ENCODE results near the gene SPATA17. TPM values are rescaled to one million over a fixed set of nuclear protein-coding genes. Genes with fewer than 3 reads are reported as not detected.

The SPATA17 gene
- total and polyA plus RNA-seq, 3 donors from 2014 or later, result 28.8 to 168 (median 36.5) TPM

DNA sequence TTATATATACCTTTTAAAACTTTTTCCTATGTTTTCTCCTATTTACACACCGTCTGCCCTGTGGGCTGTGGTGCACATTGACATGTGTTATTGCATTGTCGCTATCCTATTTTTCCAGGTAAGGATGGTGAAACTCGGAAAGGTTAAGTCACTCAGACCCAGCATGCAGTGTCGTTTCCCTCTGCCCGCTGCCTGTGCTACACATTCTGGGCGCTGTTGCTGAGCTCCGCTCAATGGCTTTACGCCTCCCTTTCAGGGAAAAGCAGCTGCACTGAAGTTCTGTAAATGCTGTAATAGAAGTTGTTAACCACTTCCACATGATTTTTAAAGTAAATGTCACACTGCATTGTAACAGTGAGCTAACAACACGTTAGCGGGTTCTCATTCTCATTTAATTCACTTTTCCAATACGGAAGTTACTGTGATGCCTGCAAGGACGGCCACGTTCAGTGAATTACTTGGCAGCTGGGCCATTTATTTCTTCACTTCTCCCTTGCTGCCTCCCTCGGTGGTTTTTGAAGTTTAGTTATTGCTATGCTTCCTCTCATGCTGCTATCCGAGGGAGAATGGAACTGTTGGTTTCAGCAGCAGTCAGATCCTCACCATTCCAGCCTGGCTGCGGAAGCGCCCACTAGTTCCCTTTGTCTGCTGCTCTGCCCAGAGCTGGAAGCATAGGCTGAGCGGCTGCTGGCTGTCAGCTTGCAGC is 288.7 kb downstream of the SPATA17 start:
- H3K36me3 ChIP-seq (ENCODE audit: low read depth, missing control alignments), result no peaks in the 10 kb centered on the region
- H3K27ac ChIP-seq, result no peak overlapping the region
- WGBS, 2 donors, result 50 to 65% methylated on average over 18 of the region's 18 CpGs
- TF ChIP-seq, protein P1, sequence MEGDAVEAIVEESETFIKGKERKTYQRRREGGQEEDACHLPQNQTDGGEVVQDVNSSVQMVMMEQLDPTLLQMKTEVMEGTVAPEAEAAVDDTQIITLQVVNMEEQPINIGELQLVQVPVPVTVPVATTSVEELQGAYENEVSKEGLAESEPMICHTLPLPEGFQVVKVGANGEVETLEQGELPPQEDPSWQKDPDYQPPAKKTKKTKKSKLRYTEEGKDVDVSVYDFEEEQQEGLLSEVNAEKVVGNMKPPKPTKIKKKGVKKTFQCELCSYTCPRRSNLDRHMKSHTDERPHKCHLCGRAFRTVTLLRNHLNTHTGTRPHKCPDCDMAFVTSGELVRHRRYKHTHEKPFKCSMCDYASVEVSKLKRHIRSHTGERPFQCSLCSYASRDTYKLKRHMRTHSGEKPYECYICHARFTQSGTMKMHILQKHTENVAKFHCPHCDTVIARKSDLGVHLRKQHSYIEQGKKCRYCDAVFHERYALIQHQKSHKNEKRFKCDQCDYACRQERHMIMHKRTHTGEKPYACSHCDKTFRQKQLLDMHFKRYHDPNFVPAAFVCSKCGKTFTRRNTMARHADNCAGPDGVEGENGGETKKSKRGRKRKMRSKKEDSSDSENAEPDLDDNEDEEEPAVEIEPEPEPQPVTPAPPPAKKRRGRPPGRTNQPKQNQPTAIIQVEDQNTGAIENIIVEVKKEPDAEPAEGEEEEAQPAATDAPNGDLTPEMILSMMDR (IDR thresholded peaks at IDR 0.05), result no peak
- TF ChIP-seq POLR2A (IDR thresholded peaks at IDR 0.05), result no peak
- no peak overlapping the region for H3K4me3 ChIP-seq
- intact Hi-C loops (cut with DNase I; ENCODE audit: low total_unique reads), result no loop called here
- no peaks in the 10 kb centered on the region for H3K27me3 ChIP-seq
- DNase-seq, result no peak
- H3K9me3 ChIP-seq, result no peaks in the 10 kb centered on the region
- H3K4me1 ChIP-seq, result no peaks in the 10 kb centered on the region

Small RNA genes within 50 kb of the gene (small RNA-seq; reads per million reads assigned to genes)
- gene UBBP2, result 0 reads per million in 2 donors

Other genes with a start within 250 kb of the SPATA17 start
- gene GPATCH2, start 254 bp upstream of the SPATA17 start, total RNA-seq, result 10 to 100 TPM; 20.6 to 31.0 TPM
- 14.1 TPM for gene GPATCH2, start 254 bp upstream of the SPATA17 start, polyA plus RNA-seq (ENCODE audit: insufficient read depth, low read depth, low replicate concordance)